ENCODE results near the gene GADL1. TPM values are rescaled to one million over a fixed set of nuclear protein-coding genes. Genes with fewer than 3 reads are reported as not detected.

Gene GADL1
- total RNA-seq, 2 experiments from 2014 or later = not detected

- DNase-seq = no peak
- Mint-ChIP-seq H3K27me3 (ENCODE audit: low read depth) (peaks cover 8% of the 10 kb centered on the region), H3K36me3 (ENCODE audit: low read depth) (no peaks in the 10 kb centered on the region), H3K27ac (no peak overlapping the region), H3K9me3 (no peaks in the 10 kb centered on the region), H3K4me3 (no peak overlapping the region), H3K4me1 (ENCODE audit: low read depth) (no peaks in the 10 kb centered on the region)
- CTCF ChIA-PET = interaction anchor here (0.6 kb wide), 1 partner anchor 289 kb away, joined by 3 read pairs; no protein-coding TSS in a partner anchor
- intact Hi-C loops (cut with micrococcal nuclease) = no loop called here
These were observed 58.8 kb downstream of the GADL1 start for GRCh38 chr3:30835667-30836066.

- peaks cover 10% of the 10 kb centered on the region for H3K27me3 Mint-ChIP-seq (ENCODE audit: low read depth)
- no peak overlapping the region for H3K27ac Mint-ChIP-seq
- no peaks in the 10 kb centered on the region for H3K9me3 Mint-ChIP-seq
- no peak for DNase-seq
- H3K4me1 Mint-ChIP-seq (ENCODE audit: low read depth) = no peaks in the 10 kb centered on the region
- CTCF ChIA-PET = no interaction called here
- H3K36me3 Mint-ChIP-seq (ENCODE audit: low read depth) = no peaks in the 10 kb centered on the region
- H3K4me3 Mint-ChIP-seq = no peak overlapping the region
- intact Hi-C loops (cut with micrococcal nuclease) = no loop called here
These were observed 61.4 kb downstream of the GADL1 start for GRCh38 chr3:30832961-30833575.

- Mint-ChIP-seq H3K27me3 (ENCODE audit: low read depth) (peaks cover 4% of the 10 kb centered on the region), H3K36me3 (ENCODE audit: low read depth) (no peaks in the 10 kb centered on the region), H3K9me3 (no peaks in the 10 kb centered on the region), H3K4me1 (ENCODE audit: low read depth) (no peaks in the 10 kb centered on the region), H3K27ac (no peak overlapping the region), H3K4me3 (no peak overlapping the region)
- CTCF ChIA-PET = no interaction called here
- no peak for DNase-seq
- intact Hi-C loops (cut with micrococcal nuclease) = no loop called here
These were observed 67.4 kb downstream of the GADL1 start for GRCh38 chr3:30827080-30827479.

- no peak for DNase-seq
- CTCF ChIA-PET = no interaction called here
- intact Hi-C loops (cut with micrococcal nuclease) = no loop called here
- Mint-ChIP-seq H3K4me3 (no peak overlapping the region), H3K9me3 (no peaks in the 10 kb centered on the region), H3K27me3 (ENCODE audit: low read depth) (peaks cover 4% of the 10 kb centered on the region), H3K4me1 (ENCODE audit: low read depth) (no peaks in the 10 kb centered on the region), H3K27ac (no peak overlapping the region), H3K36me3 (ENCODE audit: low read depth) (no peaks in the 10 kb centered on the region)
These were observed 67.9 kb downstream of the GADL1 start for GRCh38 chr3:30826531-30826942.

GRCh38 chr3:30819067-30819798 is 75.2 kb downstream of the GADL1 start:
- no peak for DNase-seq
- no peaks in the 10 kb centered on the region for H3K36me3 Mint-ChIP-seq (ENCODE audit: low read depth)
- CTCF ChIA-PET = no interaction called here
- no peaks in the 10 kb centered on the region for H3K27me3 Mint-ChIP-seq (ENCODE audit: low read depth)
- intact Hi-C loops (cut with micrococcal nuclease) = no loop called here
- H3K4me1 Mint-ChIP-seq (ENCODE audit: low read depth) = peaks cover 2% of the 10 kb centered on the region
- no peak overlapping the region for H3K27ac Mint-ChIP-seq
- no peaks in the 10 kb centered on the region for H3K9me3 Mint-ChIP-seq
- H3K4me3 Mint-ChIP-seq = no peak overlapping the region

GRCh38 chr3:30813734-30814133 is 80.7 kb downstream of the GADL1 start:
- intact Hi-C loops (cut with micrococcal nuclease) = no loop called here
- Mint-ChIP-seq H3K9me3 (no peaks in the 10 kb centered on the region), H3K27me3 (ENCODE audit: low read depth) (no peaks in the 10 kb centered on the region), H3K36me3 (ENCODE audit: low read depth) (no peaks in the 10 kb centered on the region), H3K4me1 (ENCODE audit: low read depth) (no peaks in the 10 kb centered on the region), H3K27ac (no peak overlapping the region), H3K4me3 (no peak overlapping the region)
- no peak for DNase-seq
- CTCF ChIA-PET = interaction anchor here (0.6 kb wide), 1 partner anchor 32 kb away, joined by 3 read pairs; no protein-coding TSS in a partner anchor

- Mint-ChIP-seq H3K27ac (no peak overlapping the region), H3K4me3 (no peak overlapping the region), H3K9me3 (no peaks in the 10 kb centered on the region), H3K4me1 (ENCODE audit: low read depth) (no peaks in the 10 kb centered on the region), H3K36me3 (ENCODE audit: low read depth) (no peaks in the 10 kb centered on the region), H3K27me3 (ENCODE audit: low read depth) (no peaks in the 10 kb centered on the region)
- DNase-seq = no peak
- intact Hi-C loops (cut with micrococcal nuclease) = no loop called here
- CTCF ChIA-PET = no interaction called here
These were observed 83.2 kb downstream of the GADL1 start for GRCh38 chr3:30811151-30811795.

GRCh38 chr3:30810625-30811024 is 83.8 kb downstream of the GADL1 start:
- no peaks in the 10 kb centered on the region for H3K36me3 Mint-ChIP-seq (ENCODE audit: low read depth)
- no peaks in the 10 kb centered on the region for H3K4me1 Mint-ChIP-seq (ENCODE audit: low read depth)
- H3K4me3 Mint-ChIP-seq = no peak overlapping the region
- CTCF ChIA-PET = interaction anchor here (0.6 to 0.9 kb wide), 2 partner anchors 26 to 37 kb away, joined by 3 read pairs; no protein-coding TSS in a partner anchor
- DNase-seq = no peak
- intact Hi-C loops (cut with micrococcal nuclease) = no loop called here
- no peaks in the 10 kb centered on the region for H3K27me3 Mint-ChIP-seq (ENCODE audit: low read depth)
- no peak overlapping the region for H3K27ac Mint-ChIP-seq
- H3K9me3 Mint-ChIP-seq = no peaks in the 10 kb centered on the region

GRCh38 chr3:30805695-30806094 is 88.8 kb downstream of the GADL1 start:
- no peak for DNase-seq
- H3K9me3 Mint-ChIP-seq = no peaks in the 10 kb centered on the region
- peaks cover 9% of the 10 kb centered on the region for H3K4me1 Mint-ChIP-seq (ENCODE audit: low read depth)
- no peaks in the 10 kb centered on the region for H3K27me3 Mint-ChIP-seq (ENCODE audit: low read depth)
- CTCF ChIA-PET = no interaction called here
- no peak overlapping the region for H3K4me3 Mint-ChIP-seq
- no peak overlapping the region for H3K27ac Mint-ChIP-seq
- intact Hi-C loops (cut with micrococcal nuclease) = no loop called here
- no peaks in the 10 kb centered on the region for H3K36me3 Mint-ChIP-seq (ENCODE audit: low read depth)

GRCh38 chr3:30804984-30805383 is 89.5 kb downstream of the GADL1 start:
- intact Hi-C loops (cut with micrococcal nuclease) = no loop called here
- Mint-ChIP-seq H3K27me3 (ENCODE audit: low read depth) (no peaks in the 10 kb centered on the region), H3K9me3 (no peaks in the 10 kb centered on the region), H3K27ac (no peak overlapping the region), H3K36me3 (ENCODE audit: low read depth) (no peaks in the 10 kb centered on the region), H3K4me3 (no peak overlapping the region), H3K4me1 (ENCODE audit: low read depth) (peaks cover 9% of the 10 kb centered on the region)
- CTCF ChIA-PET = no interaction called here
- no peak for DNase-seq

- intact Hi-C loops (cut with micrococcal nuclease) = no loop called here
- no peak for DNase-seq
- Mint-ChIP-seq H3K4me1 (ENCODE audit: low read depth) (no peaks in the 10 kb centered on the region), H3K36me3 (ENCODE audit: low read depth) (no peaks in the 10 kb centered on the region), H3K27me3 (ENCODE audit: low read depth) (no peaks in the 10 kb centered on the region), H3K27ac (no peak overlapping the region), H3K9me3 (no peaks in the 10 kb centered on the region), H3K4me3 (no peak overlapping the region)
- CTCF ChIA-PET = no interaction called here
These were observed 99.3 kb downstream of the GADL1 start for GRCh38 chr3:30795176-30795575.

- CTCF ChIA-PET = interaction anchor here (0.7 kb wide), 1 partner anchor 141 kb away, joined by 3 read pairs; no protein-coding TSS in a partner anchor
These were observed 100.7 kb downstream of the GADL1 start for GRCh38 chr3:30793740-30794139.

More at GRCh38 chr3:30793740-30794139, 100.7 kb downstream of the GADL1 start:
- no peak for DNase-seq
- no peaks in the 10 kb centered on the region for H3K36me3 Mint-ChIP-seq (ENCODE audit: low read depth)
- H3K4me3 Mint-ChIP-seq = no peak overlapping the region
- no peaks in the 10 kb centered on the region for H3K4me1 Mint-ChIP-seq (ENCODE audit: low read depth)
- no peak overlapping the region for H3K27ac Mint-ChIP-seq
- no peaks in the 10 kb centered on the region for H3K27me3 Mint-ChIP-seq (ENCODE audit: low read depth)
- intact Hi-C loops (cut with micrococcal nuclease) = no loop called here
- H3K9me3 Mint-ChIP-seq = no peaks in the 10 kb centered on the region

Data from activated naive CD4-positive, alpha-beta T cell treated with anti-CD3 and anti-CD28 coated beads for 36 hours (primary cell).